ENCODE data around the gene MRPS2.

DNA sequence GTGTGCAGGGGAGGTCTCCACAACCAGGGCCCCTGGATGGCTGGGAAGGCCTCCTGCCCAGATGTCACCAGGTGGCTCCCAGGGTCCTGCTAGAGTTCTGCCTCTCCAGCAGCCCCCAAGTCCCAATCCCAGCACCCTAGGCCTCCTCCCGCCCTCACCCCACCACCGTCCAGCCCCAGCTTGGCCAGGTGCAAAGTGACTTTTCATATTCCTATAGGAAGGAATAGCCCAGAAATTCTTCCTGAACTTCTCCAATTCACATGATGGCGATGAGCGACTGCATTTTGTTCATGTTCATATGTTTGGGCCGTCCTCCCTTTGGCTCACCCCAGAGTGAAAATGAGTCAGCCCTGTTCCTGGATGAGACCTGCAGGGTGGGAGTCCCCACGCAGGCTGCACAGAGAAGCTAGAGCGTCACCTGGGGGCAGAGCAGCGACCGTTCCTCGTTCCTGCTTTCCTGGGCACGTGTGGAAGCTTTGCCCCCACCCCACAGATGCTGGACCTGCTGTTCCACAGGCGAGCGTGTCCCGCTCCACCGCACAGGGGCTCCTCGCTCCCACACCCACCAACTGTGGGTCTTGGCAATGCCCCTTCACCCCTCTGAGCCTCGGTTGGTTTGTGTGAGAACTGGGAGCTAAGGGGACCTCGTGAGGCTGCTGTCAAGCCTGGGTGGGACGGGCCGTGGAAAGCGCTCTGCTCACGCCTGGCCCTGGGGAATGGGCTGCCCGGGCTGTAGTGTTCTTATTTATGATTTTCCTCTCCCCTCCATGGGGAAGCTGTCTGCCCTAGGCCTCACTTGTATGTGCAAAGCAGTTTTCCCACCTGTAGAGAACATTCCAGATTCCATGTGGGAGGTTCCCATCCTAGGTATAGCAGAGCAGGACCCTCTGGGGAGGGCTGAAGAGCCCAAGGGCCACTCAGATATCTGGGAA is 6.9 kb downstream of the MRPS2 start:
- TF ChIP-seq, protein P1, sequence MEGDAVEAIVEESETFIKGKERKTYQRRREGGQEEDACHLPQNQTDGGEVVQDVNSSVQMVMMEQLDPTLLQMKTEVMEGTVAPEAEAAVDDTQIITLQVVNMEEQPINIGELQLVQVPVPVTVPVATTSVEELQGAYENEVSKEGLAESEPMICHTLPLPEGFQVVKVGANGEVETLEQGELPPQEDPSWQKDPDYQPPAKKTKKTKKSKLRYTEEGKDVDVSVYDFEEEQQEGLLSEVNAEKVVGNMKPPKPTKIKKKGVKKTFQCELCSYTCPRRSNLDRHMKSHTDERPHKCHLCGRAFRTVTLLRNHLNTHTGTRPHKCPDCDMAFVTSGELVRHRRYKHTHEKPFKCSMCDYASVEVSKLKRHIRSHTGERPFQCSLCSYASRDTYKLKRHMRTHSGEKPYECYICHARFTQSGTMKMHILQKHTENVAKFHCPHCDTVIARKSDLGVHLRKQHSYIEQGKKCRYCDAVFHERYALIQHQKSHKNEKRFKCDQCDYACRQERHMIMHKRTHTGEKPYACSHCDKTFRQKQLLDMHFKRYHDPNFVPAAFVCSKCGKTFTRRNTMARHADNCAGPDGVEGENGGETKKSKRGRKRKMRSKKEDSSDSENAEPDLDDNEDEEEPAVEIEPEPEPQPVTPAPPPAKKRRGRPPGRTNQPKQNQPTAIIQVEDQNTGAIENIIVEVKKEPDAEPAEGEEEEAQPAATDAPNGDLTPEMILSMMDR (IDR thresholded peaks at IDR 0.05), result no peak
- no peak for TF ChIP-seq ZFX (IDR thresholded peaks at IDR 0.05; ENCODE audit: borderline replicate concordance)
